ENCODE results near the gene SLC1A7.

The SLC1A7 gene

DNA sequence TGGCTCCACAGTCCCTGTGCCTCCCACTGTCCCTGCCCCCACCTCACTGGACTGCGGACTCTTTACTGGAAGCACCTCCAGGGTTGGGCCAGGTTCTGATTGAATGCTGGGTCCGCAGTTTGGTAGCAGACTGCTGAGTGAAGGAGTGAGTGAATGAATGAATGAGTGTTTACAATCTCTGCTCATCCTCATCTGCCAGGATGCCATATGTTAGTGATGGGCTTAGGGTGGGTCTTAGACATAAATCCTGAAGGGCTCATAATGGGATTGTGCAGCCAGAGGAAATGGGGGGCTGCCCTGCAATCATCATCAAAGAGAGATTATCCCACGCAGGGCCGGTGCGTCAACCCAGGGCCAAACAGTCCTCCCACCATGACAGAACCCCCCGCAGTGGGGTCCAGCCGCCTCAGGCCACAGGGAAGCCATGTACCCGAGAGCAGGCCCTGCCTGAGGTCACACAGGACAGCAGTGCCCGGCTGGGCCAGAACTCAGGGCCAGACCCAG lies 26.1 kb downstream of the SLC1A7 start:
- no peak for DNase-seq (ENCODE audit: low read depth in 2 of 3, low spot score in 1 of 3)

GRCh38 chr1:53115403-53116306 lies 26.8 kb downstream of the SLC1A7 start:
- DNase-seq (ENCODE audit: low read depth in 2 of 3, low spot score in 1 of 3) = no peak

- DNase-seq (ENCODE audit: low read depth in 2 of 3, low spot score in 1 of 3) = no peak
These were observed 27.6 kb downstream of the SLC1A7 start for GRCh38 chr1:53114581-53115400.

DNA sequence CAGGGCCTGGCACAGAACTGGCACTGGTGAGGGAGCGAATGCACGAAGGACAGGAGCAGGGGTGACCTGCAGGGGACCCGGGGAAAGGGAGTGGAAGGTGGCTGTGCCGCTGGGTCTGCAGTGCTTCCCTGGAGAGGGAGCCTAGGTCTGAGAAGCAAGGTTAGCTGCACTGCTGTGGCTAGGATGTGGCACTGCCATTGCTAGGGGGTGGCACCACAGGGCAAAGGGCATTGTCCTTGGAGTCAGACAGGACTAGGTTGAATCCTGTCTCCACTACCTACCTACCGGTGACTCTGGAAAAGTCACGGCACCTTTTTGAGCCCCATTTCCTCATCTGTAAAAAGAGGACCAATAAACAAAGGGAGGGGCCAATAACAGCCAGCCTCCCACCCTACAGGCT lies 28.3 kb downstream of the SLC1A7 start:
- no peak for DNase-seq (ENCODE audit: low read depth in 2 of 3, low spot score in 1 of 3)

GRCh38 chr1:53112861-53113260 lies 29.6 kb downstream of the SLC1A7 start:
- no peak for DNase-seq (ENCODE audit: low read depth in 2 of 3, low spot score in 1 of 3)

DNA sequence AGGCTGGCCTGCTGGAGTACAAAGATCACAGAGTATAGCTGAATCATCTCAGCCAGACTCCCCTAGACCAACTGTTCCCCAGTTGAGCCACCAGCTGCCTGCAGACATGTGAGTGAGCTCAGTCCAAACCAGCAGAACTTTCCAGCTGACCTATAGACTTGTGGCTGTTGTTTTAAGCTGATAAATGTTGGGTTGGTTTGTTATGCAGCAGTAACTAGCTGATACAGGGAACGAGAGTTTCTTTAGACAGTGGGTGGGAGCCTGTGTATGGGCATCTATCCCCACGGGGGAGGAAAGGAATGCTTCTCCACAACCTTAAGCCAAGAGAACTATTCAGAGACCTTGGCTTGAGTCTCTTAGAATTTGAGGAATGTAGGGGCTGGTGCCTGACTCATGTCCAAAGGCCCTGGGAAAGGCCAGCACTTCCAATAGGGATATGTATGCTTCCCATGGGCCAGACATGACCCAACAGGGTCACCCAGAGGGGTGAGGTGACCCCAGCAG lies 30.1 kb downstream of the SLC1A7 start:
- DNase-seq (ENCODE audit: low read depth in 2 of 3, low spot score in 1 of 3) = no peak

GRCh38 chr1:53111693-53112092 lies 30.7 kb downstream of the SLC1A7 start:
- DNase-seq (ENCODE audit: low read depth in 2 of 3, low spot score in 1 of 3) = no peak

- peak in 1 of 3 donors; percentile 1 for DNase-seq (ENCODE audit: low read depth in 2 of 3, low spot score in 1 of 3)
These were observed 31.3 kb downstream of the SLC1A7 start for GRCh38 chr1:53111073-53111556.

DNA sequence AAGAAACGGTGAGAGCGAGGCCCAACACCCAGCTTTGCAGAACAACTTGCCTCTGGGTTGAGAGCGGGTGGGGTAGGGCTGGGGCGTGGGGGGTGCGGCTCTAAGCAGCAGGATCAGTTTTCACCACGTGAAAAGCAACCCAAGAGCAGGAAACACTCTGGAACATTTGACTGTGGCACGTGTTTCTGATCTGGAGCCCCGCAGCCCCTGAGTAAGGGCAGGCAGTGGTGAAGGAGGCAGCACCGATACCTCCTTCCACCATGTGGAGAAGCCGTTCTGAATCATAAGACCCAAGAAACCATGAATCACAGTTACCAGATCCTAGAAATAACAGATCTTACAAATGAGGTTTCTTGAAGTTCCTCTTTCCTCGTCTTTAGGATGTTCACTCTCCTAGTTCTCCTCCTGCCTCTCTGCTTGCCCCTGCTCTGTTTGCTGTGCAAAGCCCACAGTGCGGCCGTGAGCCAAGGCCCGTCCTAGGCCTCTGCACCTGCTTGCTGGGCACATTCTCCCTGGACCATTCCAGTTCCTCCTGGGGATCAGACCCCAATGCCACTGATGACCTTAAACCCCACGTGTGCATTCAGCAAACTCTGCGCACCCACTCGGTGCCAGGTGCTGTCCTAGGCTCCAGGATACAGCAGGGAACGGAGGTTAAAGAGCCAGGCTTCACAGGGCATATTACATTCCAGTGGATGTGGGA lies 31.9 kb downstream of the SLC1A7 start:
- DNase-seq (ENCODE audit: low read depth in 2 of 3, low spot score in 1 of 3) = peak; percentile 17 to 40 (median 30)

GRCh38 chr1:53108646-53109580 lies 33.5 kb downstream of the SLC1A7 start:
- DNase-seq (ENCODE audit: low read depth in 2 of 3, low spot score in 1 of 3) = no peak

DNA sequence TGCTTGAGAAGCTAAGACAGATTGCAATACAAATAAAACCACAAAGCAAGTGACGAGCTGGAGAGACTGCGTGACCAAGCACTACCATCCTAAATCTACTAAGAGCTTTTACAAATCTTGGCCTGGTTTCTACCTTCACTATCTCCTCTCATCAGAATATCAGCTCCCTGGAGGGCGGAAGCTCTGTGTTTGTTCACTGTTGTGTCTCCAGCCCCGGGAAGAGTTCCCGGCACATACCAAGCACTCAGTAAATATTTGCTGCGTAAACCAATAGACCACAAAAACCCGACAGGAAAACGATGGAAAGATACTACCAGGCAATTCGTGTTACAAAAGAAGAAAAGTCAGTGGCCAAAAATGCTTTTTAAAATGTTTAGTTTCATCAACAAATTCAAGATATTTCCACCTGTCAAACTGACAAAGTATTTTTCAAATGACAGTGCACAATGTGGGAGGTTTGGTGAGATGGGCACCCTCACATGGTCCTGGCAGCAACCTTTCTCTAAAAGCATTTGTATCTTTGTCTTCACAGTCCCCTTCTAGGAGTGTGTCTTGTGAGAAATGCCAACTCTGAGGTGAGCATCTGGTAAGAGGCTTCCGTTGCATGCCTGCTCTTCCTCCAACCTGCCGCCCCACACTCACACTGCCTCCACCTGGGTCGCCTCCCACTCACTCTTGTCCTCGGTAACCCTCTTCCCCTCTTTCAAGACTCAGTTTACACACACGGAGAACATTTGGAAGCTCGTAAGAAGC lies 34.7 kb downstream of the SLC1A7 start:
- DNase-seq (ENCODE audit: low read depth in 2 of 3, low spot score in 1 of 3) = no peak

- DNase-seq (ENCODE audit: low read depth in 2 of 3, low spot score in 1 of 3) = no peak
These were observed 35.3 kb downstream of the SLC1A7 start for GRCh38 chr1:53107090-53107489.

GRCh38 chr1:53104289-53104913 lies 38.0 kb downstream of the SLC1A7 start:
- DNase-seq (ENCODE audit: low read depth in 2 of 3, low spot score in 1 of 3) = no peak

DNA sequence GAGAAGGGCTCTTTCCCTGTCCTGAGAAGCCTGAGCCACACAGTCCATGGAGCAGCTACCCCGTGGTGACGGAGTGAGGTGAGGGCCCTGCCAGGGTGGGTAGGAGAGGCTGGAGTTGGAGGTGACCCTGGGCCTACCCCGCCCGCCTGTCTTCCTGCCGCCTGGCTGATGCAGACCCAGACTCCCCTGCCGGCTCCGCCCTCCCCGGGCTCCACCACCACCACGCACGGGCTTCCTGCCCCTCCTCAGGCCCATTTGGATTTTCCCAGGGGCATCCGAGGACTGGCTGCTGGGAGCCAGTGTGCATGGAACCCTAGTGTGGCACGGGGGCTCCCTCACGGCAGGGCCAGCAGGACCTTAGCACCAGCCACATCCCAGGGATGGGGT lies 47.9 kb downstream of the SLC1A7 start:
- DNase-seq (ENCODE audit: low read depth in 2 of 3, low spot score in 1 of 3) = no peak

DNA sequence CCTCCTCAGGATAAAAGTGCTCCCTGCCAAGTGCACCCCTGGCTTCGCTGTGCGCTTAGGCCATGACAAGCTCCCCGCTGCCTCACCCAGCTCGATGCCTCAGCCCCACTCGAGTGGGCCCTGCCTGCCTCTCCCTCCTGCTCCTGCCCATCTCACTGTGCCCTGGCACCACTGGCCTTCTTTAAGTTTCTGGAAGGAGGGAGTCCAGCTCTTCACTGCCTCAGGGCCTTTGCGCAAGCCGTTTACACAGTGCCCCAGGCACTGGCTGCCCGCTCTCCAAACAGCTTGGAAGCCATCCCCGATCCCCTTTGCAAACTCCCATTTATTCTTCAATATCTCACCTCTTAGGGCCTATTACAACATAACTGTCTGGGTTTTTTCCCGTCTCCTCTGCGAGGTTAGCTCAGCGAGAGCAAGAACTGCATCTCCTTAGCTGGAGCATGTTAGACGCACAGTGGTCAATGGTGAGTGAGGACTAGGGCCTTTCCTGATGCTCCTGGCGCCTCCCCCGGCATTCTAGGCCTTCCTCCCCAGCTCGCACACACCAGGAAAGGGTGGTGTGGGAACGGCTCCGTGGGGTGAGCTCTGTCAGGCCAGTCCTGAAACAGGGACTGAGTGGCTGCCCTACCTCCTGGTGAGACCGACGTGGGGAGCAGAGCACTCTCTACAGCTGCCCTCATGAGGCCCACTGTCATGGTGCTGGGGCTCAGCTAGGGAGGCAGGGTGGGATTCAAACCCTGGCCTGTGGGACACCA lies 48.5 kb downstream of the SLC1A7 start:
- DNase-seq (ENCODE audit: low read depth in 2 of 3, low spot score in 1 of 3) = no peak

- no peak for DNase-seq (ENCODE audit: low read depth in 2 of 3, low spot score in 1 of 3)
These were observed 49.0 kb downstream of the SLC1A7 start for GRCh38 chr1:53093451-53093754.

- no peak for DNase-seq (ENCODE audit: low read depth in 2 of 3, low spot score in 1 of 3)
These were observed 49.6 kb downstream of the SLC1A7 start for GRCh38 chr1:53092659-53093450.

Data from stimulated activated CD4-positive, alpha-beta T cell treated with anti-CD3 and anti-CD28 coated beads, Interleukin-12 subunit alpha, Interleukin-12 subunit beta, amount 100 ng/mL, for 48 hours (primary cell).